ENCODE data around the gene PTPRM.

PTPRM gene

DNA sequence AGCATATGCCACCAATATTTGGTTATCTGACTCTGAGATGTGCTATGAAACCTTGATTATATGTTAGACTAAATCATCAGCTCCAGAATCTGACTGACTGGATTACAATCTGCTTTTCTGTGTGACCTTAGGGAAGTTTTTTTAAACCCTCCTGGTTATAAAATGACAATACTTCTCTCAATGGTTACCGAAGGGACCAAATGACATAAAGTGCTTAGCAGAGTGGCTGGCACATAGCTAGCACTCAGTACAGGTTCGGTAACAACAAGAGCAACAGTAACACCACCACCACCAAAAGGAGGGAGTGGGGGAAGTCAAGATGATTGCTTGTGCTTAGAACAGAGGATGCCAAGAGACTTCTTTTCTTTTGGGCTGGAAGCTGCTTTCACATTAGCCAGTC is 306.2 kb downstream of the PTPRM start:
- no peak for DNase-seq

- no peak for DNase-seq
These were observed 309.4 kb downstream of the PTPRM start for GRCh38 chr18:7876354-7877104.

GRCh38 chr18:7877609-7878008 is 310.5 kb downstream of the PTPRM start:
- DNase-seq, result no peak

DNA sequence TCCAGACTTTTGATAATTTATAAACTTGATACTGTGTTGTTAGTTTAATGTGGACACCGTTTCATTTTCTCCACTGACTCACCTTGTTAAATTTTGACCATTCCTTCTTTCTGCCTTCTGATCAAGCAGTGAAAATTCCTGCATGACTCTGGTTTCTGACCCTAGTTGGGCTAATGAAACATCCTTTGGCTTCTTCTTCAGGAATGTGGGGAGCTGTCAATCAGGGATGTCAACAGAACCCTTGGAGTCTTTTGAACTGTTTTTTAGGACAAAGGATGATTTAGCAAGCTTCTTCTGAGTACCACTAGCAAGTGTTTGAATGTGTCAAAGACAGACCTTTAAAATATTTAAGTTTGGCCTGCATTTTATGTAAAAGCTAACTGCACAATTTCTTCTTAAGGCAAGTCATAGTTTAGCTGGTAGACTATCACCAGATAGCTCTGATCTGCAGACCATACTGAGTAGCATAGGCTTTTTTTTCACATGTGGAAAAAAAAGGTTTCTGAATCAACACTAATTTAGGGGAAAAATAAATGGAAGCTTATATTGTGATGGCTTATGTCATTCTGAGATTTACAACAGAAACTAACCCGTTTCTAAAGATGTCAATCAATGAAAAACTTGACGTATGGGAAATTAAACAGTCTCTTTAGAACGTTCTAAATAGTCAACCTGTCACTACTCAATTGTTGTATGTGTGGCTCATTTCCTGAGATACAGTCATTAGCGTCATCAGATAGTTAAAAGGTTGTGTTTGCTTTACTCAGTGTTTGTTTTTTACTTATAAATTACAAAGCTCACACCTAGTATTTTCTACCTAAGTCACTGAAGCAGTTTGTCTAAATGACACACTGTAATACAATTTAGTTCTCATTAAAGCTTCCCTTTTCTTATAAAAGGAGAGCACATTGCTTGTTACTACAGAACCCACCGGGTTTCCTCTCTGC is 311.4 kb downstream of the PTPRM start:
- no peak for DNase-seq

DNA sequence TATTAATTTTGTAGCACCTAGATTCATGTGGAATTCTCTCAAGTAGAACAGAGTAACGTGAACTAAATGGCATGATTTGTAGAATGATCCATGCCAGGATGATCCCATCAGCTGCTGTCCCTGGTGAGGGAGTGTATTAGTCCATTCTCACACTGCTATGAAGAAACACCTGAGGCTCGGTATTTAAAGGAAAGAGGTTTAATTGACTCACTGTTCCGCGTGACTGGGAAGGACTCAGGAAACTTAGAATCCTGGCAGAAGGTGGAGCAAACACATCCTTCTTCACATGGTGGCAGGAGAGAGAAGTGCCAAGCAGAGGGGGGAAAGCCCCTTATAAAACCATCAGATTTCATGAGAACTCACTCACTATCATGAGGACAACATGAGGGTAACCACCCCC is 312.6 kb downstream of the PTPRM start:
- no peak for DNase-seq

DNA sequence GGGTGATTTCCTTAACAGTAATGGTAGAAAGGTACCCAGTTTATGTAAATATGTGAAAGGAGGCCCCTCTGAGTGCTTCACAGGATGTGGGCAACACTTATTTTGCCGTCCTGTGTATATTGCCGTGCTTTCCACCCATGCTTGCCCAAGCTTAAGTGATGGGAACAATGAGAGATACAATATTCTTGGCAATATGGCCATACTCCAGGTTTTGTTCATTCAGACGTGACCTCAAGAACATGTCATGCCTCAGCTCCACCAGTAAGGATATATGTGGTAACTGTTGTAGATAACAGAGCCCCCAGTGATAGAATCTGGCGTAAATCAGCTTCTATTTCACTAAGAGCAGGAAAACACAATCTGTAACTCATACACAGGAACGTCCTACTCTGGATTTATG is 318.7 kb downstream of the PTPRM start:
- no peak for DNase-seq

DNA sequence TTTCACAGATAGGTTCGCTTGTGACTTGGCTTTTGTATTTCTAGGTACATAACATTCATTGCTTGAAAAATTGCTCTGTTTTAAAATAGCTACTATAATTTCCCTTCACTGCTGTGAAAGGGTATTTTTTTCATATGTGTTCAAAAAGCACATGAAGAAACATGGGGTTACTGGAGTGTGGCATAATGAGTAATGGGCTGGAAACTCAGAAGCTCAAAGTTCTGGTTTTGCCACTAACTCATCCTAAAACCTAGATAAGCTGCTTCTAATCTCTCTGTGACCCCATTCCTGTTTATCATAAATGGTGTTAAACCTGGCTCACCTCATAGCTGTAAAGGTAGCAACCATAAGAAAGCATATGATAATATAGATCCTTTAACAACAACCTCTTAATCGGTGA is 319.3 kb downstream of the PTPRM start:
- DNase-seq, result no peak

- no peak for DNase-seq
These were observed 322.4 kb downstream of the PTPRM start for GRCh38 chr18:7889515-7889914.

DNA sequence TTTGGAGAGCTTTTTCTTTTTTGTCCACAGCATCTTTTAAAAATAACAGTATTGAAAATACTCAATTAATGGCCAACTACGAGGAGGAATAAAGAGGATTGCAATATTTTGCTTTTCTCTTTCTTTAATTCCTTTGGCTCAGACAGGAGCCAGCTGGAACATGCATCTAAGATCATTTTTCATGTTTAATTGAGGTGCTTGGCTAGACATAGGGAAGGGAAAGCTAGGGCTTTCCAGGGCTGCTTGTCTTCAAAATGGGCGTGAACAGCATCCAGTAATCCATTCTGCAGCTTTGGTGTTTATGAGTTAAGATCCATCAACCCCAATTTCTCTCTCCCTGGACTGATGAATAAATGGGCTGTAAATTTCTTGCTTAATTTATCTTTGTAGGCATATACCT is 323.0 kb downstream of the PTPRM start:
- DNase-seq, result no peak

GRCh38 chr18:7892556-7892955 is 325.4 kb downstream of the PTPRM start:
- no peak for DNase-seq

DNA sequence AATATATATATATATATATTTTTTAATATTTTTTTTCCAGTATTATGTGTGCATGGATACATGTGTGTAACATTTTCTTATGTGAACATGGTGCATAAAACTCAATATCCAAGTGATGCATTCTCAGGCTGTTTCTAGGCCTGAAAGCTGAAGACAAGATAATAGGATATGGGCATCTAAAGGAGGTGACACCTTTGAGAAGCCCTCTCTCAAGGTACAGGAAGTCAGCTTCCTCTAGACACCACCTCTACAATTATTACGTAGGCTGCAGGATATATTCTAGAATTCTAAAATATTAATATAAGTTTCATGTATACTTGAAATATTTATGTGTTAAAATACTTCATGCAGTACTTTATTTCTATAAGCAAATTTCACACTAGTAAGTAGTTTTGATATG is 327.5 kb downstream of the PTPRM start:
- no peak for DNase-seq

DNA sequence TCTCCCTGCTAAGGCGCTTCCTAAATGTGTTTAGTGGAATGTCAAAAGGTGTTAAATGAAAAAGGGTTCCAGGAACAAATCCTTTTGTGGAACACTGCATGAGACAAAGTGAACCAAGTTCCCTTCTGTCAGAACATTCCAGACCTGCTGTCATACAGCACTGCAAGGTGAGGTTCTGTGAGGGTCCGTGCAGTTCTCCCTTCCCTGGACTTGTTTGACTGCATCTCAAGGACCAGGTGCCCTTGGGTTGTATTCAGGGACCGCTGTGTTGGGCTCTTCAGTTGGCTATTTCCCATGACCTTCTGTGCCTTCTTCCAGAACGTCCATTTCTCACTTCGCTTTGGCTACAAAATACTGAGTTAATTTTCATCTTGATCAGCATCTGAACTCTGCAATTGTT is 328.2 kb downstream of the PTPRM start:
- no peak for DNase-seq

DNA sequence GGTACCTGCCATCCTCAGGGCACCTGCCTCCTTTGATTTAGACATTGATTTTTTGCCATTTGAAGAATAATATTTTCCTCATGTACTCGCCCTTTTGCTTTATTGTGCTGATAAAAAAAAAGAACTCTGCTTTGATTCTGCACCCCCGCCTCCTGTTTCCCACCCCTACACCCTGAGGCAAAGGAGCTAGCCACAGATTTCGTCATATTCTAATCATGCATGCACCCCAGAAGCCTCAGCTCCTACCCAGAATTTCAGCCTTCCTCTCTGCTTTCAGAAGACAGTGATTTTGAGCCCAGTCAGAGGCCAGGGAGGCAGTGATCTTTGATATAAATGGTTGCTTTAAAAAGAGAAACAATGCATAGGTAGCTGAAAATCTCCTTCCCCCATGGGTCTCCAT is 329.0 kb downstream of the PTPRM start:
- DNase-seq, result no peak

DNA sequence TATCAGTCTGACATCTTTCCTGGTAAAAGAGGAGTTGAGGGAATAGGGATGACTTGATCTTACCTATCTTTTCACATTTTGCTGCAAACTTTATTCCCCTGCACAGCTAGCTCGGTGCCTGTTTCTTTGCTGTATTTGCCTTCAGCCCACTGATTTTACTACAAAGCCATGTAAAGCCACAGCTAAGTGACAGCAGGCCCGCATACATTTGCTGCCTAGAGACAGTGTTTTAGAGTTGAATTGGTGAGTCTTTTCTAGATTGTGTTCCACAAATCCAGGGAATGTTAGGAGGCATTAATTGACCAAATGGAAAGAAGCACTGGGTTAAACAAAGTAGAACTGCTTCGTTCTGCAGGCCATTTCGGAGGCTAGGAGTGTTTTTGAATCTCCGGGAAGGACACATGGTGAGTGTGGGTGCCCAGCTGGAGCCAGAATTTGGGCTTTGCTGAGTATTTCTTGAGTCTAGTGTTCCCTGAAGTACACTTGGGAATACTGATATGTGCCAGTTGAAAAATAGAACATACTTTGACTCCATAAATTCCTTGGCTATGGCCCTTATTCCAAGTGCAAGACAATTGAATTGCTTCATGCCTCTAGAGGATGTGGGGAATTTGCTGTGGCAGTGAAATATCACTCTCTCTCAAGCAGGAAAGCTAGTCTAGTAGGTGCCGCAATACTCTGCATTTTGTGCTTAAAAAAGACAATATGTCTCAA is 329.8 kb downstream of the PTPRM start:
- DNase-seq, result no peak

GRCh38 chr18:7898181-7898580 is 331.1 kb downstream of the PTPRM start:
- no peak for DNase-seq

DNA sequence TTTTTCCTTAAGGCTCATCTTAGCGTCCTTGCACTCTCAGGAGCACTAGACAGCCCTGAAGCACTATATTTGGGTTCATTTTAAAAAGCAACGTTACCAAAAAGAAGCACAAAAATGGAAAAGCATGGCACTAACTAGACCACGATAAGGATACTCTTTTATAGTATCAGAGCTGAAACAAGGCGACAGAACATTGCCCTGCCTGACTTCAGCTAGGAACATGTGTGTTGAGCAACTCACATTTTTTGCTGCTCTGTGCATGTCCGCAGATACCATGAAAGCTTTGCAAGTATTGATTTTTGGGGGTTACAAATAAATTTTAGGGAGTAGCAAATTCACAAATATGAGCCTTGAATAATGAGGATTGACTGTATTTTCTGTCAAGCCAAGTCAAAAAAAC is 332.0 kb downstream of the PTPRM start:
- DNase-seq, result no peak

DNA sequence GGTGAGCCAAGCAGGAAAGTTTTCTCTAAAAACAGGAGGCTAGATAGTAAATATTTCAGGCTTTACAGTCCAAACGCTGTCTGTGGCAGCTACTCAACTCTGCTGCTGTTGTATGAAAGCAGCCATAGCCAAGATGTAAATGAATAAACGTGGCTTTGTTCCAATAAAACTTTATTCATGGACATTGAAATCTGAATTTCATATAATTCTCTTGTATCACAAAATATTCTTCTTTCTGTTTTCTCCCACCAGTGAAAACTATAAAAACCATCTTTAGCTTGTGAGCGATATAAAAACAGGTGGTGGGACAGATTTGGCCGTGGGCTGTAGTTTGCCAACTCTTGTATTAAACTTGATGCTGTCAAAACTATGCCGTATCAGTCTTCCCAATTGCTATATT is 333.0 kb downstream of the PTPRM start:
- DNase-seq, result no peak

DNA sequence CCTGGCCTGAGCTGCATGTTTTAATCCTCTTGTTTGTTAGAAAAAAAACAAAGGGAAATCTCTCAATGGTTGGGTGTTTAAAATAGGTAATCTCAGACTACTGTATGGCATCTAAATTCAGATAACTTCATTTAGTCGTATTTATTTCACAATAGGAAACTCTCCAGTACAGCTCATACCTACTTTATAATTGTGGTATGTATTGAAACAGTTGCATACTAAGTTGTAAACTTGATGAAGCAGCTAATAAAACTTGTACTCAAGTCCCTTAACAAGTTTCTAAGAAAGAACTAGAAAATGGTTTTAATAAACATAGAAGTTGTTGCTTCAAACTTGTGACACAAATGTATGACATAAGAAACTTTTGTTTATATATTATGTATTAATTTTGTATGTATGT is 334.5 kb downstream of the PTPRM start:
- no peak for DNase-seq

GRCh38 chr18:7902399-7902839 is 335.3 kb downstream of the PTPRM start:
- no peak for DNase-seq

- DNase-seq, result no peak
These were observed 337.4 kb downstream of the PTPRM start for GRCh38 chr18:7904529-7904928.

GRCh38 chr18:7908681-7909299 is 341.7 kb downstream of the PTPRM start:
- no peak for DNase-seq

- DNase-seq, result no peak
These were observed 347.9 kb downstream of the PTPRM start for GRCh38 chr18:7914834-7915670.
